Fibroblast of pulmonary artery (primary cell): ENCODE measurements around the gene ERBB4.

Source experiments
- DNase-seq: peaks from one replicate; pipeline ENCODE4 v3.0.0-alpha.2; 2010; ENCODE audit warnings: low read depth
- H3K4me3 ChIP-seq: replicated peaks from 2 replicates; pipeline ENCODE4 v1.5.1; 2011; ENCODE audit warnings: low read depth, mild to moderate bottlenecking, control low read depth, low read length, moderate library complexity
- TF ChIP-seq, protein P1 (sequence below): IDR thresholded peaks from 2 replicates; pipeline ENCODE4 v1.5.1; 2011; ENCODE audit warnings: mild to moderate bottlenecking, control low read depth, low read length, inconsistent platforms; ENCODE audit errors: missing control alignments

Gene ERBB4

DNA sequence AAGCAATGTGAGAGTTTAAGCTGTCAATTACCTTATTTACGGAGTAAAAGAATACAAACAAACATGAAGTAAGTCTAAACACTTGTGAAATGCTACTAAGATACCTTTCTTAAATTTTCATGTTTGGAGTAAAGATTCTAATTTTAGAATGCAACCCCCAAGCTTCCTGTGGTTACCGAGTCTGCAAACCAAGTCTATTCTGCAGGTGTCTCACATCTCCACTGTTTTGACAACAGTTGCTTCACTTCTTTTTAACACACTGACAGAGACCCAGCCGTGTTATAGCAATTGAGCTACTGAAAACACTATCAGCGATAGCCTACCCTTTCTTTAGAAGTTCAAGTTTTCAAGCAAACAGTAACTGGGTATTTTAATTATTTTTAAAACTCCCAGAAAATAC is 608.3 kb downstream of the ERBB4 start:
- TF ChIP-seq, protein P1, sequence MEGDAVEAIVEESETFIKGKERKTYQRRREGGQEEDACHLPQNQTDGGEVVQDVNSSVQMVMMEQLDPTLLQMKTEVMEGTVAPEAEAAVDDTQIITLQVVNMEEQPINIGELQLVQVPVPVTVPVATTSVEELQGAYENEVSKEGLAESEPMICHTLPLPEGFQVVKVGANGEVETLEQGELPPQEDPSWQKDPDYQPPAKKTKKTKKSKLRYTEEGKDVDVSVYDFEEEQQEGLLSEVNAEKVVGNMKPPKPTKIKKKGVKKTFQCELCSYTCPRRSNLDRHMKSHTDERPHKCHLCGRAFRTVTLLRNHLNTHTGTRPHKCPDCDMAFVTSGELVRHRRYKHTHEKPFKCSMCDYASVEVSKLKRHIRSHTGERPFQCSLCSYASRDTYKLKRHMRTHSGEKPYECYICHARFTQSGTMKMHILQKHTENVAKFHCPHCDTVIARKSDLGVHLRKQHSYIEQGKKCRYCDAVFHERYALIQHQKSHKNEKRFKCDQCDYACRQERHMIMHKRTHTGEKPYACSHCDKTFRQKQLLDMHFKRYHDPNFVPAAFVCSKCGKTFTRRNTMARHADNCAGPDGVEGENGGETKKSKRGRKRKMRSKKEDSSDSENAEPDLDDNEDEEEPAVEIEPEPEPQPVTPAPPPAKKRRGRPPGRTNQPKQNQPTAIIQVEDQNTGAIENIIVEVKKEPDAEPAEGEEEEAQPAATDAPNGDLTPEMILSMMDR: no peak
- DNase-seq: no peak
- H3K4me3 ChIP-seq: no peak overlapping the region

DNA sequence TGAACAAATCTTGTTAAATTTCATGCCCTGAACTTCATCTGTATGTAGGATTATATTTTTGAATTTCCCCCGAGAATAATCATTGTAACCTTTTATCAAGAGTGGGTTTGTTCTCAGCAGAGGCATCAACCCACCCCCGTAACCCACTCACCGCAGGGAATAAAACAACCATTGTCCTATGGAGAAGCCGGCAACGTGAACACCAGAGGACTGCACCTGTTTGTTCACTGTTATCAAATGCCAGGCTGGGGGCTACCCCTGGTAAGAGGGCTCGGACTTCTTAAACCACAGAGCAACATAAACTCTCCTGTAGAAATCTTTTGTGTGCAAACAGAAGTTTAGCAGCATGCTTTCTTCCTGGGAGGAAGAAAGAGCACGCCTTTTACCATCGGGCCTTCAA is 610.4 kb downstream of the ERBB4 start:
- DNase-seq: no peak
- no peak overlapping the region for H3K4me3 ChIP-seq
- TF ChIP-seq, protein P1: no peak

DNA sequence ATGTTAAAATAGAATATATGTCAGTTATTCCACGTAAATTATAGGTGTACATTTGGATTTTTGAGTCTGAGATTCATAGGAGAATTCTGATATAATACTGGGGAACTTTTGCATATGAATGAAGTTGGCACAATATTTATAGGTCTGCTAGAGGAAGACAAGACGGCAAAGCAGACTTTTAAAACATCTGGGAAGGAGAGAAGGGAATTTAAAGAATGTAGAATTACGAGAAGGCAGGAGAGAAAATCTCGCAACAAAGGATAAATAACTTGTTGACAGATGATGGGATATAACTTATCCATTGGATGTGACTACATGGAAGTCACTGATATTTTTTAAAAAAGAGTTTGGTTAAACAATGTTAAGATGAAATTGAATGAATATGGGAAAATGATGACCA is 615.6 kb downstream of the ERBB4 start:
- no peak overlapping the region for H3K4me3 ChIP-seq
- DNase-seq: no peak
- TF ChIP-seq, protein P1: no peak

DNA sequence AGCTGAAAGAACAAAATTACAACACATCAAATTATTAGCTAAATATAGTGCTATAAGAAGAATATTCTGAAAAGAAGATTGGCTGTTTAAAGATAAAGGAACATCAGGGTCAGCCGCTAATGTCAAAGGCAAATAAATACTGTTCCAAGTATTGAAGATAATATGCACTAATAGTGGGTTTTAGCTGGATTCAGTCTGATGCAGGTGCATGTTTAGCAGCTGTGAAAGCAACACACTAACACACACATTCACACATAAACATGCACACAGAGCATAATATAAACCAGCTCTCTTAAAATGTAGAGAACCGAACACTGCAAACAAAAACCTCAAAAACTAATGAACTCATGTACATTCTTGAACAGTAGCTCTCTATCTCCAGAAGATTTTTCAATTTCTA is 634.6 kb downstream of the ERBB4 start:
- H3K4me3 ChIP-seq: no peak overlapping the region
- no peak for DNase-seq
- TF ChIP-seq, protein P1: no peak

DNA sequence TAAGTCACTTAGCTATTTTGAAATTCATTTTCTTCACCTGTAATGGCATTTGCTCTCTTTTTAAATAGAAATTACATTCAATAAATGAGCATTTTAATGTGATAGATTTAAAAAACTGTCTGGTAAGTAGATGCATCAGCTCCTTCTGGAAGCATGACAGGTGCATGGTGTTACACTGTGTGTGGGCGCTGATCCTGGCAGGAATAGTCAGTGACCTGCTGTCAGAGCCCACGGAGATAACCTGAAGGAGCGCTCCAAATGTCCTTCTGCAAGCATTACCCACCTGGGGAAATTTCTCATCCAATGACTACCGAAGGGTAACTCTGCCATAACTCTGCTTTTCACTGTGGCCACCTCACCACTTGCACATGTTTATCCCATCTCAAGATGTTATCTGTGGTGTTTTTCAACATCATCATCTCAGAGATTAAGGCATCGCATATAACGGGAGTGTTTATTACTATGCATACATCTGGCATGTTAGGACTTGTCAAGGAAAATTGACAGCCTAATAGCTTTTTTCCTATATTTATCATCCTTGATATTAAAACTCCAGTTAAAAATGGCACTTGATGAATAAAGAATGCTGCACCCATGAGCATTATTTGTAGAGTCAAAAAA is 637.3 kb downstream of the ERBB4 start:
- TF ChIP-seq, protein P1: no peak
- DNase-seq: no peak
- no peak overlapping the region for H3K4me3 ChIP-seq

DNA sequence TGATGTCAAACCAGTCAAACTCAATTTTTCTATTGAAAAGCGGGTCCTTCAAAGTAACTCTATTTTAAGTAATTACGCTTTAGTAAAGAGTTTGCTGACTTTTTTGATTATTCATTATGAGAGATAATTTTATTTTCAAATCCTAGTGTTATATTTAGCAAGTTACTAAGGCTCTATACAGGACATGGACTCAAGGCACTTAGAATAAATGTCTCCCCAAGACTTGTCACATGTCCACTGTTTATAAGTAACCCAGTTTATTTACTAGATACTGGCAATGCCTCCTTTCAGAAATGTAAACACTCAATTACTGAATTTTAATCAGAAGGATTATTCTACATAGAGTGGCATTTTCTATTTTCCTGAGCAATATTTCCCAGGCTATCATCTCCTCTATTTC is 638.1 kb downstream of the ERBB4 start:
- no peak overlapping the region for H3K4me3 ChIP-seq
- no peak for DNase-seq
- TF ChIP-seq, protein P1: no peak

DNA sequence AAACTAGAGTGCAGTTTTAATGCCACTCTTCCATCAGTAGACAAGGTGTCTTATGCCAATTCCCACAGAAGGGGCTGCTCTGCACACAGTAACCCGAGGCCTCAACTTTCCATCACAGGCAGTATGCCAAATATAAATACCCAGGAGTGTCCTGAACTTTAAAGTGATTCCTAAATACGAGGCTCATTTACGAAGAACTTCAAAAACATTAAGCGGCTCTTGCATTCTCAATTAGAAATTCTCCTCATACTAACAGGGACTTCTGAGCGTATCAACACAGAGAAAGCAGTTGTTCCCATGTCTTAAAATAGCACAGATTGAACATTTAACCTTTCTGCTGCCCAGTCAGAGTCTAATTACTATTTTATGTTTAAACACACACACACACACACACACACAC is 638.6 kb downstream of the ERBB4 start:
- TF ChIP-seq, protein P1: no peak
- no peak for DNase-seq
- H3K4me3 ChIP-seq: no peak overlapping the region
